Measurements from ENCODE around the gene KLF9. TPM values are rescaled to one million over a fixed set of nuclear protein-coding genes. Genes with fewer than 3 reads are reported as not detected.

The KLF9 gene
- total and polyA plus RNA-seq, 9 donors, result 15.1 to 171 (median 59.0) TPM

DNA sequence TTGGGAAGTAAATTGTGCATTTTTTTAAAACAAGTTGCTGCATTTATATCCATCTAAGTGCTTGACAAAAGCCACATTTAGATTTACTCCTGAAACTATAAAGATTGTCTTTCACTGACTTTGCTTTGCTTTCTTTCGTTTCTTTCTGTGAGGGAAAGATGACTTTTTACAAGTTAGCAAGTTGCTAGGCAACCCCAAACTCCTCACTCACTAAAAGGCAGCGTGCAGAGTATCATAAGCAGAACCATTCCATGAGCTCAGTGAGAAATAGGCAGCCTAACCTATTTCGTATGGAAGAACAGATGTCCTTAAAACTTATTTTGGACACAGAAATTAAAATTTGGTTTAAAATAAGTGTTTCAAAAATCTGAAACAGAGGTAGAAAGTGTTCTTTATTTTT lies 29.0 kb downstream of the KLF9 start:
- TF ChIP-seq, protein P1, sequence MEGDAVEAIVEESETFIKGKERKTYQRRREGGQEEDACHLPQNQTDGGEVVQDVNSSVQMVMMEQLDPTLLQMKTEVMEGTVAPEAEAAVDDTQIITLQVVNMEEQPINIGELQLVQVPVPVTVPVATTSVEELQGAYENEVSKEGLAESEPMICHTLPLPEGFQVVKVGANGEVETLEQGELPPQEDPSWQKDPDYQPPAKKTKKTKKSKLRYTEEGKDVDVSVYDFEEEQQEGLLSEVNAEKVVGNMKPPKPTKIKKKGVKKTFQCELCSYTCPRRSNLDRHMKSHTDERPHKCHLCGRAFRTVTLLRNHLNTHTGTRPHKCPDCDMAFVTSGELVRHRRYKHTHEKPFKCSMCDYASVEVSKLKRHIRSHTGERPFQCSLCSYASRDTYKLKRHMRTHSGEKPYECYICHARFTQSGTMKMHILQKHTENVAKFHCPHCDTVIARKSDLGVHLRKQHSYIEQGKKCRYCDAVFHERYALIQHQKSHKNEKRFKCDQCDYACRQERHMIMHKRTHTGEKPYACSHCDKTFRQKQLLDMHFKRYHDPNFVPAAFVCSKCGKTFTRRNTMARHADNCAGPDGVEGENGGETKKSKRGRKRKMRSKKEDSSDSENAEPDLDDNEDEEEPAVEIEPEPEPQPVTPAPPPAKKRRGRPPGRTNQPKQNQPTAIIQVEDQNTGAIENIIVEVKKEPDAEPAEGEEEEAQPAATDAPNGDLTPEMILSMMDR (IDR thresholded peaks at IDR 0.05), result no peak
- no peak for TF ChIP-seq POLR2A (IDR thresholded peaks at IDR 0.05)
- no peak for DNase-seq
- no peak overlapping the region for H3K27ac ChIP-seq
- no peak overlapping the region for H3K4me3 ChIP-seq
- no peaks in the 10 kb centered on the region for H3K36me3 ChIP-seq
- intact Hi-C loops (cut with DNase I), result no loop called here
- 71 to 77% (median 71%) methylated on average over 3 of the region's 3 CpGs for WGBS, 3 donors
- H3K4me1 ChIP-seq (ENCODE audit: insufficient read depth), result peaks cover 6% of the 10 kb centered on the region
- no peaks in the 10 kb centered on the region for H3K9me3 ChIP-seq
- no peaks in the 10 kb centered on the region for H3K27me3 ChIP-seq

DNA sequence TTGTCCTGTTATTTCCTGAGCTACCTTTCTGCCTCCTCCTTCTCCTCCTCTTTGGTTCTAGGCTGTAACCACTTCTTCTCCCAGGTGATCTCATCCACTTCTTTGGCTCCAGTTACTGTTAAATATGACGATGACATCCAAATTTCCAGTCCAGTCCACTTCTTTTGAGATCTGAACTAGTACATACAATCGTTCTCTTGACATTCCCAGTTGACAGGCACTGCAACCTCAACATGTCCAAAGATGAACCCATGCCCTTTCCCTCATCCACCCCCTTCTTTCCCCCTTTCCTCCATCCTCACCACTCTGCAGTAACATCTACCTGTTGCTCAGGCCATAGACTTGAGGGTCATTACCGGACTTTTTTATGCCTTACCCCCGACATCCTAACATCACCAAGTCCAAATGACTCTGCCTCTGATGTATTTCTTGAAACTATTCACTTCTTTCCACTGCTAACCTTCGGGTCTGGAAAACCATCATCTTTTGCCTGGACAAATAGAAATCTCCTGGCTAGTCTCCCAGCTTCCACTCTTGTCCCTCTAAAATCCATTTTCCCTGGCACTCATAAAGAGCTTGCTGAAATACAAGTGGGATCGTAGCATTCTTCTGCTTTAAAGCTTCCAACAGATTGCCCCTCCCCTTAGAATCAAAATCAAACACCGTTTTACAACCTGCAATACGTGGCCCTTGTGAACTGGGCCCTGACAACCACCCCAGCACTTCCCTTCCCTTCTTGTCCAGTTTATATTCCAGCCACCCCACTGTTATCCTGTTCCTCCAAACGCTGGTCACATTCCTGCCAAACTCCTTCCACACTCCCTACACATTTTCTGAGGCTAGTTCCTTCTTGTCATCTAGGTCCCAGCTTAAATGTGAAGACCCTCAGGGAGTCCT lies 31.5 kb downstream of the KLF9 start:
- Histone ChIP-seq H3K27ac (no peak overlapping the region), H3K27me3 (no peaks in the 10 kb centered on the region), H3K4me1 (ENCODE audit: insufficient read depth) (no peaks in the 10 kb centered on the region), H3K36me3 (no peaks in the 10 kb centered on the region), H3K9me3 (no peaks in the 10 kb centered on the region), H3K4me3 (no peak overlapping the region)
- no peak for DNase-seq
- intact Hi-C loops (cut with DNase I), result no loop called here
- 82 to 88% (median 87%) methylated on average over 9 of the region's 9 CpGs for WGBS, 3 donors
- TF ChIP-seq EP300 (IDR thresholded peaks at IDR 0.05), result no peak
- TF ChIP-seq POLR2A (IDR thresholded peaks at IDR 0.05), result no peak
- TF ChIP-seq, protein P1 (IDR thresholded peaks at IDR 0.05), result no peak

DNA sequence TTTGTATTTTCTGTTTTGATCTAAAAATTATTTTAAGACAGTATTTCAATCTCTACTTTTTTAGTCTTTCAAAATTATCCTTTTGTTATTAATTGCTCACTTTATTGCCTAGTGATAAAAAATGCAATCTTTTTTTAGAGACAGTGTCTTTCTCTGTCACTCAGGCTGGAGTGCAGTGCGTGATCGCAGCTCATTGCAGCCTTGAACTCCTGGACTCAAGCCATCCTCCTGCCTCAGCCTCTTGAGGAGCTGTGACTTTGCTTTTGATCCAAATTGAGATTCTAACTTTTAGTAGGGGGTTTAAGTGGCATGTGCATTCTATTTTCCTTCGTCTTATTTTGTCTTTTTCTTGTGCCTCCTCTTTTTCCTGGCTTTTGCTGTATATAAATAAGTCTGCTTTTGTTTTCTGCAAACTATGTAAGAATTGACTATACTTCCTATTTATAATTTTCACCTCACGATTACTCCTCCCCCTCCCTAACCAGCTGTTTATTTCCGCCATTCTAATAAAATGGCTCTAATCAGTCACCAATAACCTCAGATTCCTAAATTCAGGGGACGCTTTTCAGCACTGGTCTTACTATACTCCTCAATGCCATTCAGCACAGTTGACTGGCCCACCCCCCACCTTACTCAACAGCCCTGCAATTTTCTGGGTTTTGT lies 32.3 kb downstream of the KLF9 start:
- Histone ChIP-seq H3K36me3 (no peaks in the 10 kb centered on the region), H3K27ac (no peak overlapping the region), H3K4me1 (ENCODE audit: insufficient read depth) (no peaks in the 10 kb centered on the region), H3K27me3 (no peaks in the 10 kb centered on the region), H3K4me3 (no peak overlapping the region), H3K9me3 (no peaks in the 10 kb centered on the region)
- TF ChIP-seq, protein P1 (IDR thresholded peaks at IDR 0.05), result no peak
- TF ChIP-seq EP300 (IDR thresholded peaks at IDR 0.05) (no peak), POLR2A (IDR thresholded peaks at IDR 0.05) (no peak)
- 73 to 79% (median 76%) methylated on average over 6 of the region's 6 CpGs for WGBS, 3 donors
- intact Hi-C loops (cut with DNase I), result no loop called here
- DNase-seq, result no peak

DNA sequence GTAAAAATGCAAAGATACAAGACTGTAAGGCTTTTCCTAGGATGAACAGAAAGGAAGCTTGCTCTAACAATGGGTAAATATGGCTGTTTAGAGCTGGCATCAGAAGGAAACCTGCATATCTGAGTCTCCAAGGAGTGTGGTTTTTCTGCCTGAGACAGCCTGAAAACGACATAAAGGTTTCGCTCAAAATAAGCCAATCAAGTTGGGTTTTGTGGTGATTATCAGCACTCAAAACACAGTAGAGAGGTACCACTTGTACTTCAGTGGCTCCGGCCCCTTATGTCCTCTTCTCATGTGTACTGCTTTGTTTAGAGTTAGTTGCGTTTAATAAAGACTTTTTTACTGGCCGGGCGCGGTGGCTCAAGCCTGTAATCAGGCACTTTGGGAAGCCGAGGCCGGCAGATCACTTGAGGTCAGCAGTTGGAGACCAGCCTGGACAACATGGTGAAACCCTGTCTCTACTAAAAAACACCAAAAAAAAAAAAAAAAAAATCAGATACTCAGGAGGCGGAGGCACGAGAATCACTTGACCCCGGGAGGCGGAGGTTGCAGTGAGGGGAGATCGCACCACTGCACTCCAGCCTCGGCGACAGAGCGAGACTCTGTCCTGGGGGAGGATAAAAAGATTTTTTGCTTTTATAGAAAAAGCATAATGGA lies 39.4 kb downstream of the KLF9 start:
- Histone ChIP-seq H3K9me3 (no peaks in the 10 kb centered on the region), H3K27ac (no peak overlapping the region)

More for the DNA sequence above, 39.4 kb downstream of the KLF9 start:
- TF ChIP-seq POLR2A (IDR thresholded peaks at IDR 0.05) (no peak), EP300 (IDR thresholded peaks at IDR 0.05) (no peak)
- TF ChIP-seq, protein P1 (IDR thresholded peaks at IDR 0.05), result no peak
- intact Hi-C loops (cut with DNase I), result no loop called here
- peaks cover 1% of the 10 kb centered on the region for H3K4me1 ChIP-seq (ENCODE audit: insufficient read depth)
- DNase-seq, result no peak
- 78 to 84% (median 81%) methylated on average over 17 of the region's 17 CpGs for WGBS, 3 donors
- H3K27me3 ChIP-seq, result no peaks in the 10 kb centered on the region
- H3K4me3 ChIP-seq, result no peak overlapping the region
- H3K36me3 ChIP-seq, result no peaks in the 10 kb centered on the region

All from ovary (tissue), 9 donors.